Panc1 (cell line): ENCODE results near the gene CFAP410. TPM values are rescaled to one million over a fixed set of nuclear protein-coding genes. Genes with fewer than 3 reads are reported as not detected.

Source experiments
- ATAC-seq: fragments of 200-7000 bp; cut with Tn5 transposase; 2 replicates; pipeline ENCODE4 v1.9.1; 2020; ENCODE audit warnings: mild to moderate bottlenecking, moderate library complexity
- BruUV-seq: library from RNA; stranded (reverse); fragments of 400-500 nt; replicated peaks from 2 replicates; lab custom pipeline; 2021; lab: Mats Ljungman, UMichigan
- CTCF ChIA-PET: fragments of 300-600 bp; sonication (Branson Sonifier 250); formaldehyde crosslinking; loops from one replicate; lab custom pipeline; 2022; ENCODE audit warnings: antibody characterized with exemption; lab: Charles Lee
- POLR2A ChIA-PET: fragments of 300-600 bp; sonication (Branson Sonifier 250); formaldehyde crosslinking; loops from one replicate; lab custom pipeline; 2022; ENCODE audit warnings: antibody characterized with exemption; lab: Charles Lee
- DNase-seq: peaks from one replicate; pipeline ENCODE4 v3.0.0-alpha.2; 2010; ENCODE audit warnings: low read depth, low spot score
- H3K27ac ChIP-seq: 2 replicates; pipeline ENCODE4 v1.5.1; 2011; ENCODE audit warnings: mild to moderate bottlenecking, low read length, inconsistent platforms
- H3K27me3 ChIP-seq: fragments of 200-500 bp; sonication (Bioruptor generic); 2 replicates; pipeline ENCODE4 v1.6.0; 2014; ENCODE audit warnings: low read length, inconsistent platforms; ENCODE audit not compliant: control insufficient read depth, insufficient read depth
- H3K36me3 ChIP-seq: fragments of 200-500 bp; sonication (Bioruptor generic); 2 replicates; pipeline ENCODE4 v1.5.1; 2014; ENCODE audit warnings: inconsistent platforms, mild to moderate bottlenecking, low read length, moderate library complexity; ENCODE audit not compliant: control insufficient read depth, insufficient read depth
- H3K4me1 ChIP-seq: 2 replicates; pipeline ENCODE4 v1.5.1; 2011; ENCODE audit warnings: inconsistent platforms, mild to moderate bottlenecking, low read length, moderate library complexity; ENCODE audit not compliant: control insufficient read depth, insufficient read depth
- H3K4me3 ChIP-seq, 2 experiments: 2 replicates each; pipeline ENCODE4 v1.5.1; 2011 to 2012; ENCODE audit warnings: low read depth in 2 of 2, low read length in 2 of 2, mild to moderate bottlenecking in 2 of 2, inconsistent platforms in 1 of 2, moderate library complexity in 1 of 2
- H3K9me3 ChIP-seq: fragments of 200-500 bp; sonication (Bioruptor generic); 2 replicates; pipeline ENCODE4 v1.5.1; 2014; ENCODE audit warnings: low read depth, mild to moderate bottlenecking, inconsistent platforms, low read length, moderate library complexity; ENCODE audit not compliant: control insufficient read depth, insufficient read depth
- POLR2AphosphoS5 ChIP-seq: IDR thresholded peaks from 2 replicates; pipeline ENCODE4 v1.6.1; 2012; ENCODE audit warnings: mild to moderate bottlenecking, low read depth, low read length, moderate library complexity
- REST ChIP-seq, 2 experiments: IDR thresholded peaks; 2 replicates each; pipeline ENCODE4 v1.6.1; 2011 to 2012; ENCODE audit warnings: low read depth in 2 of 2, control low read depth in 1 of 2, low read length in 1 of 2, mild to moderate bottlenecking in 1 of 2, moderate library complexity in 1 of 2; ENCODE audit not compliant: insufficient read depth in 1 of 2
- SIN3A ChIP-seq: IDR thresholded peaks from 2 replicates; pipeline ENCODE4 v1.6.1; 2012; ENCODE audit warnings: low read depth, mild to moderate bottlenecking, low read length, moderate library complexity, borderline replicate concordance; ENCODE audit not compliant: insufficient read depth
- TCF7L2 ChIP-seq: IDR thresholded peaks from 2 replicates; pipeline ENCODE4 v1.6.1; 2011; ENCODE audit warnings: mild to moderate bottlenecking, low read depth, low read length, inconsistent platforms
- in situ Hi-C: cut with HindIII; loops from 2 replicates; pipeline ENCODE4 v1.10.0; 2016; ENCODE audit warnings: low sequenced_read_pairs, low pct_unique_long_range_greater_than_20kb
- intact Hi-C: fragments of 100-400 bp; cut with micrococcal nuclease; formaldehyde crosslinking; loops from one replicate; pipeline ENCODE4 v1.10.0; 2022; ENCODE audit not compliant: unreplicated experiment
- total RNA-seq: library from RNA; stranded (reverse); gene quantifications from one replicate; pipeline ENCODE4 v1.2.1, GENCODE V29; 2021; ENCODE audit not compliant: unreplicated experiment
- TF ChIP-seq, protein P1 (sequence below): fragments of 450-650 bp; IDR thresholded peaks from 2 replicates; pipeline ENCODE4 v1.5.1; 2017; ENCODE audit warnings: mild to moderate bottlenecking

The CFAP410 gene
- total RNA-seq, 1 experiment from 2014 or later: 11.8 TPM

- ChIA-PET POLR2A (no interaction called here), CTCF (no interaction called here)
- Histone ChIP-seq H3K4me3 (no peak overlapping the region), H3K9me3 (no peaks in the 10 kb centered on the region), H3K27me3 (no peaks in the 10 kb centered on the region), H3K4me1 (no peaks in the 10 kb centered on the region), H3K36me3 (no peaks in the 10 kb centered on the region), H3K27ac (no peak overlapping the region)
- in situ Hi-C loops (no loop called here), intact Hi-C loops (no loop called here)
- ATAC-seq (no peak), DNase-seq (no peak)
- TF ChIP-seq TCF7L2: no peak
- no peak for TF ChIP-seq POLR2AphosphoS5
- no peak for TF ChIP-seq SIN3A
- no TSS peak for BruUV-seq
Observed at GRCh38 chr21:44366586-44367211, 27.5 kb upstream of the CFAP410 start.

- DNase-seq (no peak), ATAC-seq (no peak)
- Histone ChIP-seq H3K4me3 (no peak overlapping the region), H3K4me1 (no peaks in the 10 kb centered on the region), H3K36me3 (no peaks in the 10 kb centered on the region), H3K9me3 (no peaks in the 10 kb centered on the region), H3K27ac (no peak overlapping the region), H3K27me3 (no peaks in the 10 kb centered on the region)
- ChIA-PET POLR2A (no interaction called here), CTCF (no interaction called here)
- in situ Hi-C loops (no loop called here), intact Hi-C loops (no loop called here)
- no peak for TF ChIP-seq TCF7L2
- TF ChIP-seq REST (IDR thresholded peaks at IDR 0.05; ENCODE audit: insufficient read depth in 1 of 2, low read depth in 2 of 2, low read length in 1 of 2): no peak
- no TSS peak for BruUV-seq
Observed at GRCh38 chr21:44365967-44366585, 26.9 kb upstream of the CFAP410 start.

GRCh38 chr21:44365251-44365966, 26.2 kb upstream of the CFAP410 start:
- POLR2A ChIA-PET: no interaction called here
- H3K9me3 ChIP-seq: no peaks in the 10 kb centered on the region
- TF ChIP-seq, protein P1, sequence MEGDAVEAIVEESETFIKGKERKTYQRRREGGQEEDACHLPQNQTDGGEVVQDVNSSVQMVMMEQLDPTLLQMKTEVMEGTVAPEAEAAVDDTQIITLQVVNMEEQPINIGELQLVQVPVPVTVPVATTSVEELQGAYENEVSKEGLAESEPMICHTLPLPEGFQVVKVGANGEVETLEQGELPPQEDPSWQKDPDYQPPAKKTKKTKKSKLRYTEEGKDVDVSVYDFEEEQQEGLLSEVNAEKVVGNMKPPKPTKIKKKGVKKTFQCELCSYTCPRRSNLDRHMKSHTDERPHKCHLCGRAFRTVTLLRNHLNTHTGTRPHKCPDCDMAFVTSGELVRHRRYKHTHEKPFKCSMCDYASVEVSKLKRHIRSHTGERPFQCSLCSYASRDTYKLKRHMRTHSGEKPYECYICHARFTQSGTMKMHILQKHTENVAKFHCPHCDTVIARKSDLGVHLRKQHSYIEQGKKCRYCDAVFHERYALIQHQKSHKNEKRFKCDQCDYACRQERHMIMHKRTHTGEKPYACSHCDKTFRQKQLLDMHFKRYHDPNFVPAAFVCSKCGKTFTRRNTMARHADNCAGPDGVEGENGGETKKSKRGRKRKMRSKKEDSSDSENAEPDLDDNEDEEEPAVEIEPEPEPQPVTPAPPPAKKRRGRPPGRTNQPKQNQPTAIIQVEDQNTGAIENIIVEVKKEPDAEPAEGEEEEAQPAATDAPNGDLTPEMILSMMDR: no peak
- TF ChIP-seq TCF7L2 (no peak), SIN3A (no peak), REST (IDR thresholded peaks at IDR 0.05; ENCODE audit: insufficient read depth in 1 of 2, low read depth in 2 of 2, low read length in 1 of 2) (no peak), POLR2AphosphoS5 (no peak)
- H3K36me3 ChIP-seq: no peaks in the 10 kb centered on the region
- H3K4me3 ChIP-seq: no peak overlapping the region
- BruUV-seq: no TSS peak
- H3K27ac ChIP-seq: no peak overlapping the region
- no peak for DNase-seq
- no peaks in the 10 kb centered on the region for H3K27me3 ChIP-seq
- intact Hi-C loops (no loop called here), in situ Hi-C loops (no loop called here)
- CTCF ChIA-PET: no interaction called here
- ATAC-seq: no peak
- no peaks in the 10 kb centered on the region for H3K4me1 ChIP-seq
